Measurements from ENCODE around the gene ADAMTS14. TPM values are rescaled to one million over a fixed set of nuclear protein-coding genes. Genes with fewer than 3 reads are reported as not detected.
"Not testable (repeated sequence)": the region's sequence is repeated elsewhere in the genome, so short reads cannot be mapped to it uniquely, and the experiment has no call there.

The ADAMTS14 gene
- total RNA-seq, 1 donor from 2014 or later = 0.64 TPM

DNA sequence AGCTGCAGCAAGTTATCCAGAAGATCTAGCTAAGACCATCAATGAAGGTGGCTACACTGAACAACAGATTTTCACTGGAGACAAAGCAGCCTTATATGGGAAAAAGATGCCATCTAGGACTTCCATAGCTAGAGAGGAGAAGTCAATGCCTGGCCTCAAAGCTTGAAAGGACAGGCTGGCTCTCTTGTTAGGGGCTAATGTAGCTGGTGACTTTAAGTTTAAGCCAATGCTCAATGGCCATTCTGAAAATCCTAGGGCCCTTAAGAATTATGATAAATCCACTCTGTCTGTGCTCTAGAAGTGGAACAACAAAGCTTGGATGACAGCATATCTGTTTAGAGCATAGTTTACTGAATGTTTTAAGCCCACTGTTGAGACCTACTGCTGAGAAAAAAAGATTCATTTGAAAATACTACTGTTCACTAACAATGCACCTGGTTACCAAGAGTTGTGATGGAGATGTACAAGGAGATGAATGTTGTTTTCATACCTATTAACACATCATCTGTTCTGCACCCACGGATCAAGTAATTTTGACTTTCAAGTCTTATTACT is 13.6 kb upstream of the ADAMTS14 start:
- no peak for ATAC-seq

DNA sequence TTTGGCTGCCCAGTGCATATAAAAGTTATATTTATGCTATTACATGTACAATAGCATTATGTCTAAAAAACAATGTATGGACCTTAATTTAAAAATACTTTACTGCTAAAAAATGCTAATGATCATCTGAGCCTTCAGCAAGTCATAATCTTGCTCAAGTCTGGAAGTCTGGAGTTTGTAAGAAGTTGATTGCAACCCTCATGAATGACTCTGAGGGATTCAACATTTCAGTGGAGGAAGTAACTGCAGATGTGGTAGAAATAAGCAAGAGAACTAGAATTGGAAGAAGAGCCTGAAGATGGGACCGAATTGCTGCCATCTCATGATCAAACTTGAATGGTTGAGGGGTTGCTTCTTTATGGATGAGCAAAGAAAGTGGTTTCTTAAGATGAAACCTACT is 13.0 kb upstream of the ADAMTS14 start:
- no peak for ATAC-seq

DNA sequence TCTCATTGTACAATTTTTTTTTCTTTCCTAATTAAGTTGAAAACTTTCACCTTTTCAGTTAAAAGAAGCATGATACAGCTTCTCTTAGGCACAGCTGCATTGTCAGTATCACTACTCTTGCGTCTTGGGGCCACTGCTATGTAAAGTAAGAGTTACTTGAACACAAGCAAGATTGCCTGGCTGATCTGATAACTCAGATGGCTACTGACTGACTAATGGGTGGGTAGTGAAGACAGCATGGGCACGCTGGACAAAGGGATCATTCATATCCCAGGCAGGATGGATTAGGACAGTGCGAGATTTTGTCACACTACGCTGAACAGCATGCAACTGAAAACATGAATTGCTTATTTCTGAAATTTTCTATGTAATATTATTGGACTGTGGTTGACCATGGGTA is 11.6 kb upstream of the ADAMTS14 start:
- no peak for ATAC-seq

- ATAC-seq = no peak
These were observed 10.5 kb upstream of the ADAMTS14 start for GRCh38 chr10:70661623-70662361.

DNA sequence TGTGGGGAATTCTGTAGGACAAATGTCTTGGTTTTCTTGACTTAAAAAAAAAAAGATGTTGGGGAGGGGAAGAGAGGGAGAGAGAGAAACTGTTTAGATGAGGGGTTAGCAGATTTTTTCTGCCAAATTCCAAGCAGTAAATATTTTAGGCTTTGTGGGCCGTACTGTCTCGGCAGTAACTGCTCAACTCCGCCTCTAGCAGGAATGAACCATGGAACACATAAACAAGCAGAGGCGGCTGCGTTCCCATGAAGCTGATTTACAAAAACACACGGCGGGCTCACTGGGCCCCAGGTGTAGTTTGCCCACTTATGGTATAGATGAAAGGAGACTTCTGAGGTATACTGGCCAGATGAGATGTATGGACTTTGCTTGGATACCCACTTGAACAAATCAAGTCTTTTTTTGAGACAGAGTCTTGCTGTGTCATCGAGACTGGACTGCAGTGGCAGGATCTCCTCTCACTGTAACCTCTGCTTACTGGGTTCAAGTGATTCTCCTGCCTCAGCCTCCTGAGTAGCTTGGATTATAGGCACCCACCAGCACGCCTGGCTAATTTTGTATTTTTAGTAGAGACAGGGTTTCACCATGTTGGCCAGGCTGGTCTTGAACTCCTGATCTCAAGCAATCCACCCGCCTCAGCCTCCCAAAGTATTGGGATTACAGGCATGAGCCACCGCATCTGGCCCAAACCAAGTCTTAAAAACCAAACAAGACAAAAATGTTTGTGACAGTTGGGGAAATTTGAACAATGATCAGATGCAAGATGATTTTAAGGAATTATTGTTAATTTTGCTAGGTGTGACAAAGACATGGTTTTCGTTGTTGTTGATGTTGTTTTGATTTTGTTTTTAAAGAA is 9.7 kb upstream of the ADAMTS14 start:
- ATAC-seq = no peak

DNA sequence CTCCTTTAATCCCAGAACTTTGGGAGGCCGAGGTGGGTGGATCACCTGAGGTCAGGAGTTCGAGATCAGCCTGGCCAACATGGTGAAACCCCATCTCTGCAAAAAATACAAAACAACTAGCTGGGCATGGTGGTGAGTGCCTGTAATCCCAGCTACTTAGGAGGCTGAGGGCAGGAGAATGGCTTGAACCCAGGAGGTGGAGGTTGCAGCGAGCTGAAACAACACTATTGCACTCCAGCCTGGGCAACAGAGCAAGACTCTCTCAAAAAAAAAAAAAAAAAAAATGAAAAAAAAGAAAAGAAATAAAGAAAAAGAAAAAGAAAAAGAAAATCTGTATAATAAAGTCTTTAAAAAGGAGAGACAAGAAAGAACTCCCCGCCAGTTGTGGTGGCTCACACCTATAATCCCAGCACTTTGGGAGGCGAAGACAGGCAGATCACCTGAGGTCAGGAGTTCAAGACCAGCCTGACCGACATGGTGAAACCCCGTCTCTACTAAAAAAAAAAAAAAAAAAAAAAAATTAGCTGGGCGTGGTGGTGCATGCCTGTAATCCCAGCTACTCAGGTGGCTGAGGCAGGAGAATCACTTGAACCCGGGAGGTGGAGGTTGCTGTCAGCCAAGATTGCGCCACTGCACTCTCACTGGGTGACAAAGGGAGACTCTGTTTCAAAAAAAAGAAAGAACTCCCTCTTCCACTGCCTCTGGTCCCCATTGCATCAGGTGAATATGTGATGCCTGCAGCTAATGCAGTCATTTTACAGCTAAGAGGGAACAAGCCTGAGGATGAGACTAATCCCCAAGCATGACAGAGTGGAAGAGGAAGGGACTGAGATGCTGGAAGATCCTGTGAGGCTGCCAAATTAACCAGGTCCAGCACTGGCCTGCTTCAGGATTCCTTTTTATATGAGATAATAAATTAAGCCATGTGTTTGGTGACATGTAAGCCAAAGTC is 8.6 kb upstream of the ADAMTS14 start:
- peak; percentile 36 for ATAC-seq

DNA sequence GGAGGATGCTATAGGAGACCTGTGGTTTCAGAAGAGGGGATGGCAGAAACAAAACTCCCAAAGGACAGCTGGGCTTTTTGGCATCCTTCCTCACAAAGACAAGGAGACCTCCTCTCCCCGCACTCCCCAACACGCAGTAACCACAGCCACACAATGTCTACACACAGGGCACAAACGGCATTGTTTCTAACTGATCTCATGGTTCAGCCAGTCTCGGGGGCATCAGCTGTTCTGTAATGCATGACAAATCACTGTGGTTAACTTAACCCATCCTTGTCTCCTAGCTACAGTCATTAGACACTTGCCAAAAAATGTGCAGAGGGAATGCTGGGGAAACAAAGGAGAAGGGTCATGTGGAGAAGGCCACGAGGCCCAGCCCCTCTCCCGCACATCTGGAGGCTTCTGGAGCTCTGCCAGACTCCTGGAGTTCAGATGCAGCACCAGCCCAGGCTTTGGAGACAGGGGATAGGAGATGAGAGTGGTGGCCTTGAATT is 7.6 kb upstream of the ADAMTS14 start:
- ATAC-seq = peak; percentile 48

DNA sequence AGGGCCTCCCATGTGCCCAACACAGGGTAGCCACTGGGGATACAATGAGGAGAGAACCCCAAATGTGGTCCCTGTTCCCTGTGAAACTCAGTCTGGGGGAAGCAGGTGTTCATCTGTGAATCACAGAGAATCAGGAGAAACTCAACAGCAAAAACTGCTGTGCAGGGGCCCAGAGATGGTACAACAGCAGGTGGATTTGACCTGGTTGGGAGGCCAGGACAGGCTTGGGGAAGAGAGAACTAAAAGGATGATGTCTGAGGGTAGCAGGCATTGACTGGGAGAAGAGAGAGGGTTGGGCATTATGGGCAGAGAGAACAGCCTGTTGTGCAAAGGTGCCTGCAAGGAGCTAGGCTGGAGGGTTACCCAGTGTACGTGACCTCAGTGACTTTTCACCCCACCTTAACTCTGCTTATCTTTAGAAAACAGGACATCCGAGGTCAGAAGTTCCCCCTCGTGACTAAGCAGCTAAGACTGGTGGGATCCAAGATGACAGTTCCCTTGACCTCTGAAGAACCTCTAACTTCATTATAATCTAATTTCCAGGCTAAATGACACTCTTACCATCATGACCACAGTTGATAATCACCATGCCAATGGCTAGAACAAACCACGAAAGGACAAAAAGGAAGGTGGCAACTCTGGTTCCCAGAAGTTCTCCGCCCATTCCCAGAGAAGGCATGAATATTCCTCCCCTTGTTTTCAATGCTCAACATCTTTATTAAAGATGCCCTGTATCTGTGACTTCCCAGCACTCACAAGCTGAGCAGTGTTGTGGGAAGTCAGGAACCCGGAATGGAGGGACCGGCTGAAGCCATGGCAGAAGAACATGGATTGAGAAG is 5.1 kb upstream of the ADAMTS14 start:
- ATAC-seq = no peak

GRCh38 chr10:70667818-70668217 is 4.5 kb upstream of the ADAMTS14 start:
- ATAC-seq = not testable (repeated sequence)

DNA sequence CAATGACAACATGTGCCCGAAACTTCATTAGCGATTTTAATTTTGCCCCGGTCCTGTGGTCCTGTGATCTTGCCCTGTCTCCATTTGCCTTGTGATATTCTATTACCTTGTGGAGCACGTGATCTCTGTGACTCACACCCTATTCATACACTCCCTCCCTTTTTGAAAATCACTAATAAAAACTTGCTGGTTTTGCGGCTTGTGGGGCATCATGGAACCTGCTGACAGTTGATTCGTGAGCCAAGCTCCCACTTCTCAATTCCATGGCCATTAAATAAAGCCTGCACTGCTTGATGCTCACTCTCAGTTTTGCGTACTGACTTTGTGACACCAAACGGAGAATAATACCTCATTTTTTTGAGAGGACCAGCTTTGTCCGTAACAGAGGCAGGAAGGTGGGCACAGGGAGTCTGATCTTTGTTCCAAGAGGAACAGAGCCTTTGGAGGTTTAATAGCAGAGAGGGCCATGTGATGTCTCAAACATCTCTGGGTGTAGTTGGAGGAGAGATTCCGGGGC is 3.8 kb upstream of the ADAMTS14 start:
- ATAC-seq = no peak

- ATAC-seq = no peak
These were observed 3.3 kb upstream of the ADAMTS14 start for GRCh38 chr10:70669015-70669414.

- no peak for ATAC-seq
These were observed 2.5 kb upstream of the ADAMTS14 start for GRCh38 chr10:70669732-70670317.

- no peak for ATAC-seq
These were observed 614 bp upstream of the ADAMTS14 start for GRCh38 chr10:70671619-70672164.

- ATAC-seq = peak; percentile 70
These were observed 980 bp downstream of the ADAMTS14 start for GRCh38 chr10:70673043-70673928.

DNA sequence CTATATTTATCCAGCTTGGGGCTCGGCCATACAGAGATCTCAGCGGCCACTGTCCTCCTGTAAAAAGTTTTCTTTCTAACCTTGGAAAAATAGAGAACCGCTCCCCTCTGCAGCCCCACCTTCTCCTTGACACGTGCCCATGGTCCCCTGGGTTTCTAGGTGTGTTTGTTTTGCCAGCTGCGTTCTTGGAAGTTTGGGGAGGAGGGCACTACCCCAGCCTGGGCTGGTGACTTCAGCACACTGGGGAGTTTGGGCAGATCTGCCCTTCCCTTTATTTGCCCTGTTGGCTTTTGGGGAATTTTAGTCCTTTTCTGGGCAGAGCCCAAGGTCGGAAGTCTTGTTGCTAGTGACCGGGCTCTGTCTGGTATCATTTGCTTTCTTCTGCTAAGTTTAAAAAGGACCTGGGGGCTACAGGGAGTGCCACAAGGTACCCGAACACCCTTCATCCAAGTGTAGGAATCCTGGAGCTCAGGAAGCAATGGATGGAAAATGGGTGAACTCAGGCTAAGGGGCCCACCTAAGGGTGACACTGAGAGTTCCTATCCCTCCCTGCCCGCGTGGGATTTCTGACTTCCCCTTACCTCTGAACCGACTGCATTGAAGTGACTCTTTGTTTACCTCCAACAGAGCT is 1.7 kb downstream of the ADAMTS14 start:
- ATAC-seq = peak; percentile 24

DNA sequence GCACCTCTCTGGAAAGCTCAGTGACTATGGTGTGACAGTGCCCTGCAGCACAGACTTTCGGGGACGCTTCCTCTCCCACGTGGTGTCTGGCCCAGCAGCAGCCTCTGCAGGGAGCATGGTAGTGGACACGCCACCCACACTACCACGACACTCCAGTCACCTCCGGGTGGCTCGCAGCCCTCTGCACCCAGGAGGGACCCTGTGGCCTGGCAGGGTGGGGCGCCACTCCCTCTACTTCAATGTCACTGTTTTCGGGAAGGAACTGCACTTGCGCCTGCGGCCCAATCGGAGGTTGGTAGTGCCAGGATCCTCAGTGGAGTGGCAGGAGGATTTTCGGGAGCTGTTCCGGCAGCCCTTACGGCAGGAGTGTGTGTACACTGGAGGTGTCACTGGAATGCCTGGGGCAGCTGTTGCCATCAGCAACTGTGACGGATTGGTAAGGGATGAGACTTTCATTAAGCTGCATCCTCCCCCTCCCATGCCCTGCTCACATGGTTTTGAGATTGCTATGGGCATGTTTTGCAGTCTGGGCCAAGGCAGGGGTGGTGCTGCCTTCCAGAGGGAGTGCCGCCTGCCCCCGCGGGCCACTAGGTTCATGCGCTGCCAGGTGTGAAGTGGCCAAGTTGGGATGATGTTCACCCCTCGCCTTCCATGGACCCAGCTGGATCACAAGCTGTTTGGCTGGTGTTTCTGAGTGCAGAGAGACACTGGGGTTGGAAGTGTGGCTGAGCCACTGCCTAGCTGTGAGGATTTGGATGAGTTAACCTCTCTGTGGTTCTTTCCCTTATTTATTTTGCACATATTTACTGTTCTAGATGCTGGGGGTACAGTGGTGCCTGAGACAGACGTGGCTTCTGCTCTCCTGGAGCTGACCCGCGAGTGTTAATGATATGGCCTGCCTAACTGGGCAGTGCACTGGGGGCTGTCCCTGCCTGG is 2.5 kb downstream of the ADAMTS14 start:
- ATAC-seq = peak; percentile 70

- ATAC-seq = no peak
These were observed 3.3 kb downstream of the ADAMTS14 start for GRCh38 chr10:70675496-70676161.

Data from esophagus mucosa (tissue), 1 donor.